Body of pancreas (tissue), 4 donors: ENCODE data around the gene USP6NL. TPM values are rescaled to one million over a fixed set of nuclear protein-coding genes. Genes with fewer than 3 reads are reported as not detected.
A peak's percentile ranks its signal among the peaks of the same experiment; 100 is the strongest.

ENCODE experiments used
- ATAC-seq: fragments of 150-250 bp; one replicate; pipeline ENCODE4 v1.9.1; 2016
- DNase-seq, 4 donors: peaks; one replicate each; pipeline ENCODE4 v3.0.0-alpha.2; 2019
- H3K27ac ChIP-seq, 4 donors: fragments of 200-600 bp; sonication (generic); 1 replicate in 3 of 4; 2 replicates in 1 of 4; pipeline versions ENCODE4 v1.5.1 to v1.6.1; 2016 to 2019; ENCODE audit warnings: mild to moderate bottlenecking in 1 of 4, mixed read lengths in 1 of 4, moderate library complexity in 1 of 4
- H3K27me3 ChIP-seq, 2 donors: fragments of 200-600 bp; sonication (generic); one replicate each; pipeline ENCODE4 v1.6.0; 2016; ENCODE audit warnings: mild to moderate bottlenecking in 1 of 2
- H3K36me3 ChIP-seq, 2 donors: fragments of 200-600 bp; sonication (generic); replicated peaks in 1 of 2; 2 replicates each; pipeline ENCODE4 v1.5.1; 2016; ENCODE audit warnings: low read depth in 2 of 2; ENCODE audit not compliant: insufficient read depth in 1 of 2
- H3K4me1 ChIP-seq: fragments of 200-600 bp; sonication (generic); one replicate; pipeline ENCODE4 v1.6.0; 2016
- H3K4me3 ChIP-seq, 2 donors: fragments of 200-600 bp; sonication (generic); 1 replicate in 1 of 2; 2 replicates in 1 of 2; pipeline ENCODE4 v1.5.1; 2016 to 2019
- H3K9me3 ChIP-seq, 3 donors: fragments of 200-600 bp; sonication (generic); 1 replicate in 2 of 3; 2 replicates in 1 of 3; pipeline ENCODE4 v1.5.1; 2016
- CTCF ChIP-seq, 7 experiments: fragments of 450-650 bp in 4 of 7; fragments of 200-600 bp in 3 of 7; sonication (generic) in 3 of 7; IDR thresholded peaks; one replicate each; pipeline ENCODE4 v1.5.1; 2016 to 2019; ENCODE audit warnings: antibody characterized with exemption in 7 of 7
- POLR2A ChIP-seq, 3 donors: fragments of 450-650 bp; IDR thresholded peaks; one replicate each; pipeline ENCODE4 v1.6.1; 2016; ENCODE audit warnings: antibody characterized with exemption in 3 of 3, mild to moderate bottlenecking in 2 of 3
- WGBS, 2 donors: methylation state at CpG; one replicate each; pipeline ENCODE4 v1.1.5; 2017; 5-methylcytosine and 5-hydroxymethylcytosine counted together
- intact Hi-C: fragments of 100-400 bp; cut with DNase I; formaldehyde crosslinking; loops from one replicate; pipeline ENCODE4 v1.15.1; 2023
- total RNA-seq, 2 donors: library from RNA; depleted of rRNA; stranded (reverse); fragments of >200 nt; gene quantifications; one replicate each; pipeline ENCODE4 v1.1.0, GENCODE V29; 2016

USP6NL gene
- total RNA-seq, 2 donors from 2014 or later = 13.7 to 16.8 TPM

- Histone ChIP-seq H3K27me3 (no peaks in the 10 kb centered on the region), H3K4me1 (peaks cover 17% of the 10 kb centered on the region), H3K9me3 (peaks cover 0 to 8% (median 0%) of the 10 kb centered on the region in 3 donors), H3K4me3 (no peak overlapping the region), H3K27ac (no peak overlapping the region), H3K36me3 (no peaks in the 10 kb centered on the region)
- DNase-seq (no peak), ATAC-seq (no peak)
- intact Hi-C loops = no loop called here
- no peak for TF ChIP-seq POLR2A (IDR thresholded peaks at IDR 0.05)
- no peak for TF ChIP-seq CTCF (IDR thresholded peaks at IDR 0.05)
Measured at GRCh38 chr10:11555556-11555955, 55.9 kb downstream of the USP6NL start.

- no peak for TF ChIP-seq CTCF (IDR thresholded peaks at IDR 0.05)
- TF ChIP-seq POLR2A (IDR thresholded peaks at IDR 0.05) = no peak
- Histone ChIP-seq H3K9me3 (no peaks in the 10 kb centered on the region), H3K4me3 (no peak overlapping the region), H3K4me1 (peaks cover 7% of the 10 kb centered on the region), H3K36me3 (no peaks in the 10 kb centered on the region), H3K27me3 (no peaks in the 10 kb centered on the region), H3K27ac (no peak overlapping the region)
- DNase-seq (no peak), ATAC-seq (no peak)
- intact Hi-C loops = no loop called here
- 88 to 93% methylated on average over 6 of the region's 6 CpGs for WGBS, 2 donors
Measured at GRCh38 chr10:11553773-11554381, 57.6 kb downstream of the USP6NL start.

GRCh38 chr10:11551916-11552602 lies 59.4 kb downstream of the USP6NL start:
- WGBS, 2 donors = 35 to 41% methylated on average over 4 of the region's 4 CpGs
- TF ChIP-seq POLR2A (IDR thresholded peaks at IDR 0.05) (no peak), CTCF (IDR thresholded peaks at IDR 0.05) (no peak)
- Histone ChIP-seq H3K4me3 (no peak overlapping the region), H3K36me3 (no peaks in the 10 kb centered on the region), H3K4me1 (peaks cover 7% of the 10 kb centered on the region), H3K9me3 (no peaks in the 10 kb centered on the region), H3K27ac (peak overlapping the region in 2 of 4 donors; percentile 27 to 65), H3K27me3 (no peaks in the 10 kb centered on the region)
- ATAC-seq = peak; percentile 86
- DNase-seq = no peak
- intact Hi-C loops = no loop called here

GRCh38 chr10:11551104-11551503 lies 60.3 kb downstream of the USP6NL start:
- DNase-seq (no peak), ATAC-seq (no peak)
- Histone ChIP-seq H3K4me1 (peaks cover 7% of the 10 kb centered on the region), H3K36me3 (no peaks in the 10 kb centered on the region), H3K27ac (peak overlapping the region in 1 of 4 donors; percentile 65), H3K4me3 (no peak overlapping the region), H3K27me3 (no peaks in the 10 kb centered on the region), H3K9me3 (no peaks in the 10 kb centered on the region)
- no peak for TF ChIP-seq CTCF (IDR thresholded peaks at IDR 0.05)
- TF ChIP-seq POLR2A (IDR thresholded peaks at IDR 0.05) = no peak
- intact Hi-C loops = no loop called here
- WGBS, 2 donors = 90 to 91% methylated on average over 4 of the region's 4 CpGs

- H3K27ac ChIP-seq = no peak overlapping the region
- H3K4me1 ChIP-seq = peaks cover 7% of the 10 kb centered on the region
- no peaks in the 10 kb centered on the region for H3K27me3 ChIP-seq
- H3K4me3 ChIP-seq = no peak overlapping the region
- no peak for TF ChIP-seq CTCF (IDR thresholded peaks at IDR 0.05)
- TF ChIP-seq POLR2A (IDR thresholded peaks at IDR 0.05) = no peak
- intact Hi-C loops = no loop called here
- ATAC-seq = no peak
- no peak for DNase-seq
- WGBS, 2 donors = 81 to 91% methylated on average over 2 of the region's 2 CpGs
- no peaks in the 10 kb centered on the region for H3K36me3 ChIP-seq
- no peaks in the 10 kb centered on the region for H3K9me3 ChIP-seq
Measured at GRCh38 chr10:11548768-11549099, 62.7 kb downstream of the USP6NL start.
